HEK293T (cell line): ENCODE results near the gene PRR33.

Source experiments
- CTCF ChIA-PET: fragments of 350-600 bp; formaldehyde crosslinking; extraction: SDS; loops from one replicate; lab custom pipeline; 2021; ENCODE audit warnings: antibody characterized with exemption, inconsistent platforms; lab: Yijun Ruan, JAX
- POLR2A ChIA-PET: fragments of 350-600 bp; formaldehyde crosslinking; extraction: SDS; loops from one replicate; lab custom pipeline; 2020; ENCODE audit warnings: antibody characterized with exemption, inconsistent platforms; lab: Yijun Ruan, JAX
- DNase-seq: peaks from one replicate; pipeline ENCODE4 v3.0.0; 2012; ENCODE audit warnings: mixed read lengths; ENCODE audit errors: extremely low spot score
- ARNT ChIP-seq: fragments of 450-650 bp; IDR thresholded peaks from 2 replicates; pipeline ENCODE4 v1.6.1; 2017; ENCODE audit warnings: mild to moderate bottlenecking
- BHLHE40 ChIP-seq: fragments of 450-650 bp; IDR thresholded peaks from 2 replicates; pipeline ENCODE4 v1.6.1; 2016; ENCODE audit warnings: mild to moderate bottlenecking, moderate library complexity, borderline replicate concordance
- CTBP1 ChIP-seq: fragments of 450-650 bp; IDR thresholded peaks from 2 replicates; pipeline ENCODE4 v1.6.1; 2016; ENCODE audit warnings: borderline replicate concordance
- ELF4 ChIP-seq: fragments of 450-650 bp; IDR thresholded peaks from 2 replicates; pipeline ENCODE4 v1.6.1; 2017; ENCODE audit warnings: antibody characterized with exemption
- FOXA1 ChIP-seq: fragments of 450-650 bp; IDR thresholded peaks from 2 replicates; pipeline ENCODE4 v1.6.1; 2016; ENCODE audit warnings: mild to moderate bottlenecking
- FOXK2 ChIP-seq: fragments of 450-650 bp; IDR thresholded peaks from 2 replicates; pipeline ENCODE4 v1.6.1; 2016; ENCODE audit warnings: mild to moderate bottlenecking
- FOXM1 ChIP-seq: fragments of 450-650 bp; IDR thresholded peaks from 2 replicates; pipeline ENCODE4 v1.6.1; 2017; ENCODE audit warnings: mild to moderate bottlenecking, borderline replicate concordance
- HDGF ChIP-seq: fragments of 450-650 bp; IDR thresholded peaks from 2 replicates; pipeline ENCODE4 v1.6.1; 2017; ENCODE audit warnings: antibody characterized with exemption, borderline replicate concordance
- L3MBTL2 ChIP-seq: fragments of 450-650 bp; conservative IDR thresholded peaks from 2 replicates; pipeline ENCODE4 v1.6.1; 2016; ENCODE audit warnings: mild to moderate bottlenecking
- LEF1 ChIP-seq: fragments of 450-650 bp; IDR thresholded peaks from 2 replicates; pipeline ENCODE4 v1.6.1; 2017; ENCODE audit warnings: mild to moderate bottlenecking, borderline replicate concordance
- NFRKB ChIP-seq: fragments of 450-650 bp; IDR thresholded peaks from 2 replicates; pipeline ENCODE4 v1.6.1; 2016; ENCODE audit warnings: mild to moderate bottlenecking, moderate library complexity
- PKNOX1 ChIP-seq: fragments of 450-650 bp; IDR thresholded peaks from 2 replicates; pipeline ENCODE4 v1.6.1; 2016
- SP1 ChIP-seq: fragments of 450-650 bp; IDR thresholded peaks from 2 replicates; pipeline ENCODE4 v1.6.1; 2017
- SUZ12 ChIP-seq: fragments of 450-650 bp; IDR thresholded peaks from 2 replicates; pipeline ENCODE4 v1.6.1; 2016; ENCODE audit warnings: mild to moderate bottlenecking
- TARDBP ChIP-seq: fragments of 450-650 bp; IDR thresholded peaks from 2 replicates; pipeline ENCODE4 v1.6.1; 2016
- ZNF384 ChIP-seq: fragments of 450-650 bp; IDR thresholded peaks from 2 replicates; pipeline ENCODE4 v1.6.1; 2016

The PRR33 gene

GRCh38 chr11:1847006-1847735 is 44.5 kb downstream of the PRR33 start:
- no peak for DNase-seq
- TF ChIP-seq FOXK2 = no peak
- no peak for TF ChIP-seq L3MBTL2
- no peak for TF ChIP-seq TARDBP
- TF ChIP-seq PKNOX1 = no peak
- CTCF ChIA-PET = interaction anchor here (0.9 to 1.2 kb wide), 2 partner anchors 14 to 305 kb away, joined by 3 read pairs; no protein-coding TSS in a partner anchor
- POLR2A ChIA-PET = no interaction called here

- DNase-seq = no peak
- TF ChIP-seq SUZ12 (no peak), FOXK2 (no peak), LEF1 (no peak), HDGF (no peak), ARNT (no peak), FOXM1 (no peak), NFRKB (no peak), CTBP1 (no peak), TARDBP (no peak), PKNOX1 (no peak), BHLHE40 (no peak), ZNF384 (no peak), FOXA1 (no peak), L3MBTL2 (no peak)
- ChIA-PET POLR2A (no interaction called here), CTCF (interaction anchor here (0.9 kb wide), 1 partner anchor 306 kb away, joined by 3 read pairs; no protein-coding TSS in a partner anchor)
Measured at GRCh38 chr11:1846453-1846932, 45.2 kb downstream of the PRR33 start.

GRCh38 chr11:1845561-1846452 is 45.9 kb downstream of the PRR33 start:
- CTCF ChIA-PET = interaction anchor here (0.6 to 1.3 kb wide), 2 partner anchors 193 to 204 kb away, joined by 3 to 4 read pairs; no protein-coding TSS in a partner anchor

GRCh38 chr11:1845095-1845429 is 46.6 kb downstream of the PRR33 start:
- CTCF ChIA-PET = interaction anchor here (1.3 kb wide), 1 partner anchor 192 kb away, joined by 3 read pairs; no protein-coding TSS in a partner anchor
- DNase-seq = no peak
- POLR2A ChIA-PET = no interaction called here
- no peak for TF ChIP-seq ARNT
- peak; percentile 33; the same call in 1 of the 2 replicates for TF ChIP-seq CTBP1

More at GRCh38 chr11:1845561-1846452, 45.9 kb downstream of the PRR33 start:
- POLR2A ChIA-PET = no interaction called here
- TF ChIP-seq FOXM1 (no peak), ELF4 (no peak), PKNOX1 (no peak), NFRKB (no peak), ZNF384 (no peak), SUZ12 (no peak), FOXA1 (no peak), HDGF (no peak), ARNT (no peak), SP1 (no peak), LEF1 (no peak), CTBP1 (no peak), L3MBTL2 (no peak)
- no peak for DNase-seq

GRCh38 chr11:1844221-1845094 is 47.2 kb downstream of the PRR33 start:
- ChIA-PET CTCF (no interaction called here), POLR2A (no interaction called here)
- no peak for DNase-seq
- TF ChIP-seq ARNT (no peak), SUZ12 (no peak), HDGF (no peak), FOXA1 (no peak), CTBP1 (no peak), FOXK2 (no peak), LEF1 (no peak), L3MBTL2 (no peak), SP1 (no peak), ELF4 (no peak), NFRKB (no peak), TARDBP (no peak)

- TF ChIP-seq LEF1 = no peak
- no peak for TF ChIP-seq PKNOX1
- no peak for TF ChIP-seq SP1
- TF ChIP-seq SUZ12 = no peak
- TF ChIP-seq TARDBP = no peak
- no peak for TF ChIP-seq HDGF
- TF ChIP-seq FOXK2 = no peak
- no peak for TF ChIP-seq L3MBTL2
- TF ChIP-seq ZNF384 = no peak
- no peak for TF ChIP-seq ARNT
- TF ChIP-seq CTBP1 = no peak
- TF ChIP-seq NFRKB = no peak
- no peak for TF ChIP-seq BHLHE40
- no peak for TF ChIP-seq FOXA1
- TF ChIP-seq FOXM1 = no peak
- TF ChIP-seq ELF4 = no peak
- CTCF ChIA-PET = no interaction called here
- no peak for DNase-seq
- POLR2A ChIA-PET = no interaction called here
Measured at GRCh38 chr11:1843796-1844195, 47.9 kb downstream of the PRR33 start.
